GM18909 (cell line): Measurements from ENCODE around the gene CD40.
"Not testable (repeated sequence)": the region's sequence is repeated elsewhere in the genome, so short reads cannot be mapped to it uniquely, and the experiment has no call there.

Source experiments
- ATAC-seq: cut with Tn5 transposase; IDR thresholded peaks from one replicate; pipeline ENCODE4 v1.9.1; 2021; ENCODE audit warnings: mild to moderate bottlenecking; ENCODE audit not compliant: unreplicated experiment, poor library complexity

Gene CD40

DNA sequence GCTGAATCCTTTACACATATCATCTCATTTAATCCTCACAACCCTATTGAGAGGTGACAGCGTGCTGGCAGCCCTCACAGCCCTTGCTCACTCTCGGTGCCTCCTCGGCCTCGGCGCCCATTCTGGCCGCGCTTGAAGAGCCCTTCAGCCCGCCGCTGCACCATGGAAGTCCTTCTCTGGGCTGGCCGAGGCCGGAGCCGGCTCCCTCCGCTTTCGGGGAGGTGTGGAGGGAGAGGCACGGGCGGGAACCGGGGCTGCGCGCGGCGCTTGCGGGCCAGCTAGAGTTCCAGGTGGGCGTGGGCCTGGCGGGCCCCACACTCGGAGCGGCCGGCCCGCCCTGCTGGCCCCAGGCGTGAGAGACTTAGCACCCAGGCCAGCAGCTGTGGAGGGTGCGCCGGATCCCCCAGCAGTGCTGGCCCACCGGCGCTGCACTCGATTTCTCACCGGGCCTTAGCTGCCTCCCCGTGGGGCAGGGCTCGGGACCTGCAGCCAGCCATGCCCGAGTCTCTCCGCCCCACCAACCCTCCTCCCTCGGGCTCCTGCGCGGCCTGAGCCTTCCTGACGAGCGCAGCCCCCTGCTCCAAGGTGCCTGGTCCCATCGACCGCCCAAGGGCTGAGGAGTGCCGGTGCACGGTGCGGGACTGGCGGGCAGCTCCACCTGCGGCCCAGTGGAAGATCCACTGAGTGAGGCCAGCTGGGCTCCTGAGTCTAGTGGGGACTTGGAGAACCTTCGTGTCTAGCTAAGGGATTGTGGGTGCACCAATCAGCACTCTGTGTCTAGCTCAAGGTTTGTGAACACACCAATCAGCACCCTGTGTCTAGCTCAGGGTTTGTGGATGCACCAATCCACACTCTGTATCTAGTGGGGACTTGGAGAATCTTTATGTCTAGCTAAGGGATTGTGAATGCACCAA lies 26.2 kb upstream of the CD40 start:
- not testable (repeated sequence) for ATAC-seq

GRCh38 chr20:46093531-46093930 lies 24.6 kb upstream of the CD40 start:
- ATAC-seq, result no peak

DNA sequence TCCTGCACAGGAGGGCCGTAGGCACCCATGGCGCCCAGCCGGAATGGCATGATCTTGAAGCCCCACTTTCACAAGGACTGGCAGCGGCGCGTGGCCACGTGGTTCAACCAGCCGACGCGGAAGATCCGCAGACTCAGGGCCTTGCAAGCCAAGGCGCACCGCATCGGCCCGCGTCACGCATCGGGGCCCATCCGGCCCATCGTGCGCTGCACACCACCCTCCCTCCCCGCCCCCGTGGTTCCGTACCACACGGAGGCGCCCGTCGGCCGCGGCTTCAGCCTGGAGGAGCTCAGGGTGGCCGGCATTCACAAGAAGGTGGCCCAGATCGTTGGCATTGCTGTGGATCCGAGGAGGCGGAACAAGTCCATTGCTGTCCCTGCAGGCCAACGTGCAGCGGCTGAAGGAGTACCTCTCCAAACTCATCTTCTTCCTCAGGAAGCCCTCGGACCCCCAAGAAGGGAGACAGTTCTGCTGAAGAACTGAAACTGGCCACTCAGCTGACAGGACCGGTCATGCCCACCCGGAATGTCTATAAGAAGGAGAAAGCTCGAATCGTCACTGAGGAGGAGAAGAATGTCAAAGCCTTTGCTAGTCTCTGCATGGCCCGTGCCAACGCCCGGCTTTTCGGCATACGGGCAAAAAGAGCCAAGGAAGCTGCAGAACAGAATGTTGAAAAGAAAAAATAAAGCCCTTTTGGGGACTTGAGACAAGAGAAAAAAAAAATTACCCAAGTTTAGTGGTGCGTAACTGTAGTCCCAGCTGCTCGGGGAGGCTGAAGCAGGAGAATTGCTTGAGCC lies 18.4 kb upstream of the CD40 start:
- no peak for ATAC-seq

DNA sequence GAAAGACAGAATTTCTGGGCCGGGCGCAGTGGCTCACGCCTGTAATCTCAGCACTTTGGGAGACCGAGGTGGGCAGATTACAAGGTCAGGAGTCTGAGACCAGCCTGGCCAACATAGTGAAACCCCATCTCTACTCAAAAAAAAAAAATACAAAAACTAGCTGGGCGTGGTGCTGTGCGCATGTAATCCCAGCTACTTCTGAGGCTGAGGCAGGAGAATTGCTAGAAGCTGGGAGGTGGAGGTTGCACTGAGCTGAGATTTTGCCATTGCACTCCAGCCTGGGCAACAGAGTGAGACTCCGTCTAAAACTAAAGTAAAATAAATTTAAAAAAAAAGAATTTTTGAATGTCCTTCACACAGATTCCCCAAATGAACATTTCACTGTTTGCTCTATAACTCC lies 17.7 kb upstream of the CD40 start:
- not testable (repeated sequence) for ATAC-seq

DNA sequence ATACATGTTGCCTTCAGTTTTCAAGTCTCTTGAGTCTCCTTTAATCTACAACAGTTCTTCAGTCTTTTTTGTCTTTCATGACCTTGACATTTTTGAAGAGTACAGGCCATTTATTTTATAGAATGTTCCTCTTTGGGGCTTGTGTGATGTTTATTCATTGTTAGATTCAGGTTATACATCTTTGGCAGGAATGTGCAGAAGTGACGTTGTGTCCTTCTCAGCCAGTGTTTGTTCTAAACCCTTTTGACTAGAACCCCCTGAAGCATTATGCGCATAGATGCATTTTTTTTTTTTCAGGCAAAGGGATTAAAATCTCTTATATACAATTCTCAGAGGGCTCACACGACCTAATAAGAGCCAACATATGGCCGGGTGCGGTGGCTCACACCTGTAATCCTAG lies 17.1 kb upstream of the CD40 start:
- no peak for ATAC-seq

DNA sequence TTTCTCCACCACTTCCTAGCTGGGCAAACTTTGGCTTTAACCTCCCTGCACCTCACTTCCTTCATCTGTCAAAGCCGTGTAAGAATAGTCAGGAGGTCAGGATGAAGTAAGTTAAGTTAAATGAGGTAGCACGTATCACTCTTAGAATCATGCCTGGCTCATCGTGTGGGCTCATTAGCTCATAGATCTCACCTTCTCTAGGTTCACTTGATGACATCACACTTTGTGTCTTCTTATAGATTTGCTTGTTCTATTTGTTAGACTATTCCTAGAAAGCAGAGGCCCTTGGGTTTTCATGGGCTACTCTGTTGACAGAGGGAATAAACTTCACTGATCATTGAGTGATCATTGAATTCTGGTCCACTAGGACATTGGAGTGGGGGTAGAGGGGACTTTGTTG lies 16.2 kb upstream of the CD40 start:
- no peak for ATAC-seq

DNA sequence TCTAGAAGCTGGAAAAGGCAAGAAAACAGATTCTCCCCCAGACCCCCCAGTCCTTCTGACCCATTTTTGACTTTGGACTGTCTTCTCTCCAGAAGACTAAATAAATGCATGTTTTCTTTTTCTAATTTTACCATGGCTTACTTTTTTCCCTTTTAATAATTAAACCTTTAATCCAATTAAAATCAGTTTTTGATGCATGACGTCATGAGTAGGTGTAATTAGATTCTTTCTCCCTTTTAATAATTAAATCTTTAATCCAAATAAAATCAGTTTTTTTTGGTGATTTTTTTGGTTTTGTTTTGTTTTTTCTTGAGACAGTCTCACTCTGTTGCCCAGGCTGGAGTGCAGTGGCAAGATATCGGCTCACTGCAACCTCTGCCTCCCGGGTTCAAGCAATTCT lies 15.2 kb upstream of the CD40 start:
- no peak for ATAC-seq

- no peak for ATAC-seq
Measured at GRCh38 chr20:46104262-46104661, 13.9 kb upstream of the CD40 start.

DNA sequence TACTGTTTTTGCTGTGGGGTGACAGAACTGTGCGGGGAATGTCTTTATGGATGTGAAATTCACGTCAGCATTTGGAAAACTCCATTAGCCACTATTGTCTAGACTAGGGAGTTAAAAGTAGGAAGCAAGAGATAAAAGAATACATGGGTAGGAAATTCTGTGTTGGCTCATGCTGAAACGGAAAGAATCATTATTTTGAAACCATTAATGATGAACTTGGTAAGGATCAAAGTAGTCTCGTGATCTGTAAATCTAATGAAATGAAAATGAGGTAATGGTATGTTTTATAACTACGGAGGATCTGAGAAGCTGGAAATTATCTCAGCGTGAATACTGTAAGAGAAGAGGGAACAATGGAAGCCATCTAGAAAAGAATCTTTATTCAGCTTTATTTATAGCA lies 11.1 kb upstream of the CD40 start:
- no peak for ATAC-seq

GRCh38 chr20:46108435-46108841 lies 9.7 kb upstream of the CD40 start:
- peak; percentile 81 for ATAC-seq

- no peak for ATAC-seq
Measured at GRCh38 chr20:46108976-46109375, 9.1 kb upstream of the CD40 start.

GRCh38 chr20:46111028-46111835 lies 6.9 kb upstream of the CD40 start:
- ATAC-seq, result peak; percentile 52

DNA sequence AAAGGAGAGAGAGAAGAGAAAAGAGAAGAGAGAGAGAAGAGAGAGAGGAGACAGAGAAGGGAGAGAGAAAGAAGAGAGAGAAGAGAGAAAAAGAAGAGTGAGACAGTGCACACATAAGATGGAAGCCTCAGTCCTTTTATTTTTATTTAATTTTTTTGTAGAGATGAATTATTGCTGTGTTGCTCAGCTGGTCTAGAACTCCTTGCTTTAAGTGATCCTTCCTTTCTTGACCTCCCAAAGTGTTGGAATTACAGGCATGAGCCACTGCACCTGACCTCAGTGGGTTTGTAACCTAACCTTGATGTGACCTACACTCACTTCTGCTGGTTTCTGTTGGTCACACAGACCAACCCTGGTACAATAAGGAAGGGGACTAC lies 6.3 kb upstream of the CD40 start:
- no peak for ATAC-seq

DNA sequence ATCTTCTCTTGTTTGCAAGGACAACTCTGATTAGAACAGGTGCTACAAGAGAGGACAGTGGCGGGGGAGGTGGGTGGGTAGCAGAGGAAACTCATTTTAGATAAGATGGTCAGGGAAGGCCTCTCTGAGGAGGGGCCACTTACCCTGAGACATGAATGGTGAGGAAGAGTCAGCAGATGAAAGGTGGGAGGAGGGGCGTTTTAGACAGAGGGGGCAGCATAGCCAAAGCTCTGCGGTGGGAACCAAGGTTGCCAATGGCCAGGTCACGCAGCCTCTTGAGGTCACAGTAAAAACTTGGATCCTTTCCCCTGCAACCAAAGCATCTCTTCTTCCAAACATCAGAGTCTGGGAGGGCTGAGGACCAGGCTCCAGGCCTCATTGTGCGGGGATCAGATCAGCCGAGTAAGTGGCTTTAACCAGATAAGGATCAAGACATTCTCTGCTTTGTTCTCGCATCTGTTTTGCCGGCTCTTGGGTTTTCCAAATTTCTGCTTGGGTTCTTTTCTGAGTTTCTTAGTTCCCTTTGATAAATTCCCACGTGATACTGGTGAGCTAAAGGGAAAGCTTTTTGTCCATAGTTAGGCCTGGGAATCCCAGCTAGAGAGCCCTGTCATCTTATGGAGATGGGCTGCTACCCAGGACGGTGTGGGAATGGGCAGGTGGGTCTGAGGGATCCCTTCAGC lies 5.5 kb upstream of the CD40 start:
- ATAC-seq, result no peak

DNA sequence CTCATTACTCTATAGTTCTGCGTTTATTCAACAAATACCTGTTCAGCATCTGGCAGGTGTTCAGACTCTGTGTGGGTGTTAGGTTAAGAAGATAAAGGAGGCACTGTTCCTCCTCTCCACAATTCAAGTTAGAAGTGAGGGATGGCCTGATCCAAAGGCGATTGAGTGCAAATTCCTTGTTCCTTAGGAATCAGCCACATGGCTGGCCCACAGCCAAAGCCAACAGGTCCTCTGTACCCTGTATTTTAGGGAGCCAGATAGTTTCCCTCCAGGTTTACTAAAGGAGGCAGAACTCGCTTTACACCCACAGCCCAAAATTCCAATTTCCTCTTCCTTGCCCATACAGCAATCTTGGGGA lies 5.0 kb upstream of the CD40 start:
- ATAC-seq, result no peak

DNA sequence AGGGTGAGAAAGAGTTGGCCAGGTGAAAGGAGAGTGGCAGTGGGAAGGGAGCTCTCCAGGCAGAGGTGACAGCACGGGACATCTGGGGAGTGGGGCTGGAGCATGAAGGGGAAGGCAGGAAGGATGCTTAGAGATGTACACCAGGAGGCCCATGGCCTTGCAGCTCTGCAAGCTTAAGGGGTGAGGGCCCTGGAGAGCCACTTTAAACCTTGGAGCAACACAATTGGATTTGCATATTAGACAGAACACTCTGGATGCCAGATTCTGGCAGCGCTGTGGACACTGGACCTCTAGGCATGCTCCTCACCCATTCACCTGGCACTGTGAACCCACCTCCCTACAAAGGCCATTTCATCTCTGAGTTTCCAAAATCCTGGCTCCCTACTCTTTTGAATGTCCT lies 3.7 kb upstream of the CD40 start:
- no peak for ATAC-seq

DNA sequence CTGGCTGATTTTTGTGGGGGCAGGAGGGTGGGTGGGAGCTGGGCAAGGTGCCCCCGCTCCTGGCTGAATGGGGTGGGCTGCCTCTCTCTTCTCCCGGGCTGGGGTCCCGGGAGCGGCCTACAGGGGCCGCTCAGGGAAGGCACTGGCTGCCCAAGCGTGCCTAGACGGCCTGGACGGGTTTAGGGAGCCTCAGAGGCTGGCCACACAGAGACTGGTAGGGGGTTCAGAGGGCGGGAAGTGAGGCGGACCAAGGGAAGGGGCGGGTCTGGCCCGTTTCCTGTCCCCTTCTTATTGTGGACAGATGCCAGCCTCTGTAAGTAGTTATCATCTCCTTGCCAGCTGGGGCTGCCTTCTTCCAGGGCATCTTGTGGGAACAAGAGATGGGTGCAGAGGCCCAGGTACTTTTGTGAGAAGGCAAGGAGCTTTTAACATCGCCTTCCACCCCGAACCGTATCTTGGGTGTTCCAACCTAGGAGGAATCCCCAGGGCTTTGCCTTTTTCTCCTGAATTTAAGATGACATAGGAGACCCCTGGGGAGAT lies 437 bp downstream of the CD40 start:
- ATAC-seq, result peak; percentile 54

DNA sequence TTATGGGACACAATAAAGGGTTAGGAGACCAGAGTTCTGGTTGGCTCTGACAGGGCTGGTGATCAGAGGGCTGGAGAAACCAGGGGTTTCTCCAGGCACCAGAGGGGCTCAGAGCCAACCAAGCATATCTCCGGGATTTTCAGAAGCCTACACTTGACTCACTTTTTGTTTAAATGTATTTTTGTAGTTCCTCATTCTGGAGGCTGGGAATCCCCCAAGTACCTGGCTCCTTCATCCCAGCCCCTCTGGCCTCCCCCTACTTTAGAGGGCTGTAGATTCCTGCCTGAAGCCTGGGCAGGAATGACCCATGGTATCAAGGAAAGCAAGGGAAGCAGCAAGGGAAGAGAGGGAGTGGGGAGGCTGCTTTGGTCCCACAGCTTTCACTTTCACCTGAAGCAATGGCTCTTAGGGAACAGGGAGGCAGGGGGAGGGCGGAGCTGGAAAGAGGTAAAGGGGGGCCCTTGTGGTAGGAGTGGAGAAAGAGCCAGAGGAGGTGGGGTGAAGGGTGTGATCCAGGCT lies 973 bp downstream of the CD40 start:
- peak; percentile 43 for ATAC-seq

- ATAC-seq, result no peak
Measured at GRCh38 chr20:46119547-46119946, 1.4 kb downstream of the CD40 start.

DNA sequence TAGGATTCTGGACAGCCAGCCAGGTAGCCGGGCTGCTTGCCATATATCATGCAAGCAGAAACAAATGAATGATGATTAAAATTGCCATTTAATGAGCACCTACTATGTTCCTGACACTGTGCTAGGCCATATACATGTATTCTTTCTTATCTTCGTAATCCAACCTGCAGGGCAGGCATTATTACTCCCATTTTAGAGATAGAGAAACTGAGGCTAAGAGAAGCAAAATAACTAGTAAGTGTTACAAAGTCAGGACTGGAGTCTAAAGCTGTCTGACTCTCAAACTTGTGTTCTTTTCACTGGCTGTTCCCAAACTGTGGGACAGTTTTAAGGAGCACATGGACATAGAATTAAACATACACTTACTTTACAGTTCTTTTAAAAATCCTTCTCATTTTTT lies 2.0 kb downstream of the CD40 start:
- no peak for ATAC-seq
